HG02840 (cell line): ENCODE measurements around the gene CHST6.
"Not testable (repeated sequence)": the region's sequence is repeated elsewhere in the genome, so short reads cannot be mapped to it uniquely, and the experiment has no call there.

Source experiments
- ATAC-seq: cut with Tn5 transposase; IDR thresholded peaks from one replicate; pipeline ENCODE4 v1.9.1; 2021; ENCODE audit warnings: mild to moderate bottlenecking, moderate library complexity, moderate number of reproducible peaks; ENCODE audit not compliant: unreplicated experiment, low FRiP score

The CHST6 gene

GRCh38 chr16:75477680-75478473 is 17.4 kb downstream of the CHST6 start:
- ATAC-seq, result no peak

- ATAC-seq, result no peak
Observed at GRCh38 chr16:75476817-75477216, 18.4 kb downstream of the CHST6 start.

- no peak for ATAC-seq
Observed at GRCh38 chr16:75475420-75475847, 19.8 kb downstream of the CHST6 start.

- no peak for ATAC-seq
Observed at GRCh38 chr16:75472908-75473877, 22.0 kb downstream of the CHST6 start.

- ATAC-seq, result no peak
Observed at GRCh38 chr16:75471723-75472633, 23.3 kb downstream of the CHST6 start.

DNA sequence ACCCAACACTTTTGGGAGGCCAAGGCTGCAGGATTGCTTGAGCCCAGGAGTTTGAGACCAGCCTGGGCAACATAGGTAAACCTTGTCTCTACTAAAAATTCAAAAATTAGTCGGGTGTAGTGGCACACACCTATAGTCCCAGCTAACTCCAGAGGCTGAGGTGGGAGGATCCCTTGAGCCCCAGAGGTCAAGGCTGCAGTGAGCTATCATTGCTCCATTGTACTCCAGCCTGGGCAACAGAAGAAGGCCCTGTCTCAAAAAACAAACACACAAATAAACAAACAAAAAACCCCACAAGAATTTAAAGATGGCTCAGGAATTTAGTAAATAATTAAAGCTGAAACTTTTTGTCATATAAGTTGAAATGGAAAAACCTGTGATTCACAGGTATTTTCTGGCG is 28.5 kb downstream of the CHST6 start:
- ATAC-seq, result no peak

DNA sequence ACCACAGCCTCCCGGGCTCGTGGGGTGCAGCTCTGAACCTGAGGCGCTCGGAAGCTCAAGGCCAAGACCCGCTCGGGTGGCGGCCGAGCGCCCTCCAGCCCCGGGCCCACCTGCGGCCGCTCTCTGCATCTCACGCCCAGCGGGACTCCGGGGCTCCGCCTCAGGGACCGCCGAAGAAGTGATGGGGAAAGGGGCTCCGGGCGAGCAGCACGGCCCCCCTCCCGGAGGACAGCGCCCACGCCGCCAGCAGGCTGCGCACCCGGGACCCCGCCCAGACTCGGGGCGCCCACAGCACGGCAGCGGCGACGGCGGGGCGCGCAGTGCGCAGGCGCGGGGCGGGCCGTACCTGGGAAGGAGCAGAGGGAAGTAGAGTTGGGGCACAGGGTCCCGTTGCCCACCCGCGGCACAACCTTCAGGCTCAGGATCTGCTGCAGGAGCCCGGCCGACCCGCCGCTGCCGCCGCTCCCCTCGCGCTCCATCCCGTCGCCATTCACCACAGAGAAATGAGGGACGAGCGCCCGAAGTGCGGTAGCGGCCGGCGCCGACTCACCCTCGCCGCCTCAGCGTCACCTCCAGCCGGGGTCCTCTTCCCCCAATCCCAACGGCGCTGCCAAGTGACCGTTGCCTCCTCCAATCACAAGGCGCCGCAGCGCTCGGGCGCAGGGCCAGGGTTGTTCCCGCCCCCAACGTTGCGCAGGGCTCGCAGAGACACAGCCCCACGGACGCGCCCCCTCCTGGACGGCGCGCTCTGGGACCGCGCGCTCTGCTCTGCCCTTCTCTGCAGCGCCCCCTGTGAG is 30.9 kb downstream of the CHST6 start, which contains the start of gene TMEM170A:
TSS of gene TMEM170A (minus strand) at position 568 of the 797 bp plus-strand sequence. CDS start at position 479, 89 bp downstream.
- peak; percentile 95 for ATAC-seq

DNA sequence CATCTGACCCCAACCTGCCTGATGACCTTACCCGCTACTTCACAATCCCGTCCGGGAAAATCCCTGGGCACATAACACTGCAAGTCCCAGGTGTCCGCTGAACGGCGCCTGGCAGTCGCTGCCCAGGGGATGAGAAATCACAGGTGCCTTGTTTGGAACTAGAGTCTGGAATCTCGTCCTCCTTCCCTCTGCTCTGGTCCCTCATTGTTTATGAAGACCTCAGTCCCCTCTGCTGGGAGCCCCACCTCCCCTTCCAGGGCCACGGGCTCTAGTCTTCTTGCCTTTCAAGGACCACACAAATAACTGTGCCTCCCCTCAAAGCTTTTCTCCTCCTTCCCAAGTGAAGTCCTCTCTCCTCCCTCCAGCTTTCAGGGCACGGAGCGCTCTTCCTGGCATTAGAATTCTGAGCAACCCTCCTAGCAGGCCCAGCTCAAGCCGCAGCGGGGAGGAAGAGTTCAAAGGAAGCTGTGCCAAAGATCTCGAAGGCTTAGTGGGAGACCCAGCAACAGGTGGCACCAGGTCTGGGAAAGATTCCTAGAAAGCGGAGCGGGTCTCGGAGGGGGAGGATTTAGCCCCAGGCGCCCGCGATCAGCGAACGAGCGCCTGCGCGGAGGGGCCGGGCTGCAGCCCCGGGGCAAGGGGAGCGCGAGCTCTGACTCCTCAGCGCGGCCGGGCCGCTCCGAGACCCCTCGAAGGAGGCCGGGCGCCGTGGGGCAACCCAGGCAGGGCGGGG is 31.7 kb downstream of the CHST6 start:
- peak; percentile 21 for ATAC-seq

DNA sequence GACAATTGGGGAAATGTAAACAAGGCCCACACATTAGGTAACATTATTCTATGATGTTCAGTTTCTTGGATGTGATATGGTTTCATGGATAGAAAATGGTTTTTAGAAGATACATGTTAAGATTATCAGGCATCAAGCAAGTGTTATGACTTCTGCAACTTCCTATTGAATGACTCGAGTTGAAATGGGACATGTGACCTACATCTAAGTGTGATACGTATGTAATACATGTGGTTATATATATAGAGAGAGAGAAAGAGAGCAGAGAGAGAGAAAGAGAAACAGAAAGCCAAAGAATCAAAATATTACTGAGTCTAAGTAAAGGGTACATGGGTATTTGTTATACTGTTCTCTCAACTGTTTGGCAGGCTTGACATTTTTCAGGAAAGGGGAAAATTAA is 32.4 kb downstream of the CHST6 start:
- no peak for ATAC-seq

- no peak for ATAC-seq
Observed at GRCh38 chr16:75461575-75461974, 33.7 kb downstream of the CHST6 start.

DNA sequence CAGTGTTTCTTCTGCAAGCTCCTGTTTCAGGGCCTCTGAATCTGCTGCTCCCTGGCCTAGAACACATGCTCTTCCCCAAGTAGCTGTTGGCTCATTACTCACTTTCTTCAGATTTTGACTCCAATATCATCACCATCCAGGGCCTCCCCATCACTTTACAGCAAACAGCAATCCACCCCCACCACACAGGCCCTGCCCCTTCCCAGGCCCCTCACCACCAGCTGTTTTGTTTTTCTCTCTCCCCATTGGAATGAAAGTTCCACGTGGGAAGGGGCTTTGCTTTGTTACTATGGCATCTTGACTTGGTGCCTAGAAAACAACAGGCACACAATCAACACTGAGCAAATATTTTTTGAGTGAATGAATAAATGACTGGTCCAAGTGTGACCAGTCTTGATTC is 34.8 kb downstream of the CHST6 start:
- no peak for ATAC-seq

GRCh38 chr16:75459691-75460090 is 35.5 kb downstream of the CHST6 start:
- no peak for ATAC-seq

DNA sequence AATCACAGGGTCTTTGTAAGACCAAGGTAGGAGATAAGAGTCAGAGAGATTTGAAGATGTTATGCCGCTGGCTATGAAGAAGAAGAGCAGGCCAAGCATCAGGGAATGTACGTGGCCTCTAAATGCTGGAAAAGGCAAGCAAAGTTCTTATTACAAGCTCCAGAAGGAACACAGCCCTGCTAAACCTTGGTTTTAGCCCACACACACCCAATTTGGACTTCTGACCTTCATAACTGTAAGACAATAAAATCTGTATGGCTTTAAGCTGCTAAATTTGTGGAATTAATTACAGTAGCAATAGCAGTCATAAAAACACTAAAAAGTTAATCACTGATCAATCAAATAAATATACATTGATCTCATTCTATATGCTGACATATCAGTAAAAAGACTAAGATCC is 36.8 kb downstream of the CHST6 start:
- ATAC-seq, result no peak

DNA sequence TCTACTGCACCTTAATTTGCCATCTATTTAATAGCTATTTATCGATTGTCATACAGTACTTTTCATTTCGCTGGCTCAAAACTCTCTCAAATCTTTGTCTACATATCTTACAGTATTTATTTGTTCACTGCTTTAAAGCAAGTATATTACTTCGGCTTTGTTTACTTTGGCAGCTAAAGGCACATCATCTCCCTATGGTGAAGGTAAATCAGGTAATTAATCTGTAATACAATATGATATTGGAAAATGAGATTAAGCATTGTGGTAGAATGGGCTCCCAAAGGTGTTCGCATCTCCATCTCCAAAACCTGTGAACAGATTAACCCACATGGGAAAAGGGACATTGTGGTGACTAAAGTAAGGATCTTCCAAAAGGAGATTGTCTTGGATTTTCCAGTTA is 37.2 kb downstream of the CHST6 start:
- no peak for ATAC-seq

DNA sequence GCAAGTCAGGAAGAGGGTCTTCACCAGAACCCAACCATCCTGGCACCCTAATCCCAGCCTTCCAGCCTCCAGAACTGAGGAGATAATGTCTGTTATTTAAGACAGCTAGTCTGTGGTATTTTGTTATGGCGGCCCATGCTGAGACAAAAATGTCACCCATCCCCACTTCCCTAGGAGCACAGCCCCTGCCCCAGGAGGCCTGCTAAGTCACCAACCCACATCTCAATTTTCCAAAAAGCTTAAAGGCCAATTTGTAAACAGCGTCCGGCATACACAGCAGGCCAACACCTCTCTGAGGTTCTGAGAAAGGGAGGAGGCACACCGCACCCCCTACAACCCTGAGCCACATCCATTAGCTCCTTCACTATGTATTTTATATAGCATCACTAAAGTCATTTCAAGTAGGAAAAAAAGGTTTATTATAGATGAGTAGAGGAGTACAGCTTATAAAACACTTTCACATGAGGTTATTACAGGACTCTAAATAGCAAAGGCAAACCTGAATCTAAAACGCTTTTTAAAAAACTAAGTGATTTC is 37.7 kb downstream of the CHST6 start:
- no peak for ATAC-seq

GRCh38 chr16:75456971-75457370 is 38.3 kb downstream of the CHST6 start:
- ATAC-seq, result no peak

- not testable (repeated sequence) for ATAC-seq
Observed at GRCh38 chr16:75456486-75456885, 38.8 kb downstream of the CHST6 start.

- ATAC-seq, result no peak
Observed at GRCh38 chr16:75455677-75456076, 39.6 kb downstream of the CHST6 start.
